ENCODE results near the gene SPTBN1.
"Not testable (repeated sequence)": the region's sequence is repeated elsewhere in the genome, so short reads cannot be mapped to it uniquely, and the experiment has no call there.

Gene SPTBN1

DNA sequence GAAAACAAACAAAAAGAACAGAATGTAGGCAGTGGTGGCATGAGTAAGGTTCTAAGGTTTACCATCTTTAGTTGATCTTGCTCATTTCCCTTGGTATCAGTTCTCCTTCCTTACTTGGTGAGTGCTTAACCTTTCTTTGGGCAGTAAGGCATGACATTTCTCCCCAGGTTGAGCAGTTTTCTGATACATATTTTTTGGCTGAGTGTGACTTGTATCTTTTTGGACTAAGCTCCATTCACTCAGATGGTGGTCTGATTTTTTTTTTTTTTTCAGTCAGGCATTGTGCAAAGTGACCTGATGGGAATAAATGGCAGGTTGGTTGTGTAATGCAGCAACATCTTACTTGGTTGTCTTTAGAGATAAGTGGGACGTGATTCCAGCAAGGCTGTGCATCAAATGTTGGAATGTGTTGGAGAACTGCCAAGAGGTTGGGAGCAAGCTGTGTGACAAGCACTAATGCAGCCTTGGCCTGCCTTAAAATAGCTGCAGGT is 15.1 kb downstream of the SPTBN1 start:
- no peak for DNase-seq

GRCh38 chr2:54473851-54474250 is 17.7 kb downstream of the SPTBN1 start:
- no peak for DNase-seq

DNA sequence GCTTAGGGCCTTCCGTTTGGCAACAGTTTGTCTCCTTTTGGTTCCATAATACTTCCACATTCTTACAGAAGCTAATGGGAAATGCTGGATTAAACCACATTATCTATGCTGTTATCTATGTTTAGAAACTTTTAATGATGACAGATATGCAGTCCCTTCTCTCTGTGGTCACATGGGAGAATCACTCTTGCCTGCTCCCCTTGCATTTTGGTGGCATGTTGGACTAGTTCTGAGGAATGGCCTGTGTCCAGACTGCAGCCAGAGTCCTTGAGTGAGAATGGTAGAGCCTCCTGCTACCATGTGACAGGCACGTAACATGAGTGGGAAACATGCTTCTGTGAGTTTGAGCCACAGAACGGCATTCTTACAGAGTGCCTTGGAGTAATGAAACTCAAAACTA is 19.2 kb downstream of the SPTBN1 start:
- DNase-seq: no peak

DNA sequence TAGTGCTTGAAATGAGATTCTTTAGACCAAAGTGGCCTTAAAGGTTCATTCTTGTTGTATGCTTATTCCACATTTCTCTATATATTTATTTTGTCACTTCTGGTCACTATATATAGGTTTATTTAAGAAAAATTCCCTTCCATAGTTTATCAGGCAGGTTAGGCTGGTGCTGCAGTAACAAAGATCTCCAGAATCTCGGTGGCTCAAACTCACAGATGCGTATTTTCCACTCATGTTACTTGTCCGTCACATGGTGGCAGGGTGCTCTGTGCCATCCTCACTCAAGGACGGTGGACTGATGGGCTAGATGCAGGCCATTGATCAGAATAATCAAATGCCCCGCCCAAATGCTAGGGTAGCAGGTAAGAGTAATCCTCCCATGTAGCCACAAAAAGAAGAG is 19.8 kb downstream of the SPTBN1 start:
- no peak for DNase-seq

DNA sequence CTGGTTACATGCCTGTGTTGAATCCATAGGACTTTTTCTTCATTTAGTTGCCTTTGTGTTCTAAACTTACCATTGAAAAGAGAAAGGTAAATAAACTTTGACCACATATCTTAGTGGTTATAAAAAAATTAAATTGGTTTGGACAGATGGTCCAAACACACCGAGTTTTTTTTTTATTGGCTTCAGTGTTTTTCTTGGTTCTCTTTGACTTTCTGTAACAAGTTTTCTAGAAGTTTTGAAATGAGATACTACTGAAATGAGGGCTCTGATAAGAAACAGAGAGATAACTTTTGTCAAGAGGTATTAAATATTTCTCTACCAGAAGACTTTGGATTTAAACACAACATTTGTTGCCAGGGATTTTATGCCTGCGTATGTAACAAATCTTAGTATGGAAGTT is 20.7 kb downstream of the SPTBN1 start:
- DNase-seq: no peak

DNA sequence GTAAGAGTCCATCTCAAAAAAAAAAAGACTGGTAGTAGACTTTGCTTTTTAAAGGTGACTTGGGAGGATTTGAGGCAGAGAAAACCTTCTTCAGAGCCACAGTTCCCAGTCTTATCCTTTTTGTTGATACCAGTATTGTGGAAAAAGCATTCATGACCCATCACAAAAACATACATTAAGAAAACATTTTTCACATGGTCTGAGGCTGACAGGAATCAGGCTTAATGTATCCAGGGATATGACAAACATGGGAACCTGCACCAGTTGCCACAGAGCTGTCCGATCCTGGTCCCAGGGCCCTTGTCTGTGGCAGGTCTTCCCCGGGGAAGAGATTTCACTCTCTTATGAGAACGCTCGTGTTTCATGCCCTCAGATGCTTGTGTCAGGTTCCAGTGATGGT is 21.8 kb downstream of the SPTBN1 start:
- no peak for DNase-seq

DNA sequence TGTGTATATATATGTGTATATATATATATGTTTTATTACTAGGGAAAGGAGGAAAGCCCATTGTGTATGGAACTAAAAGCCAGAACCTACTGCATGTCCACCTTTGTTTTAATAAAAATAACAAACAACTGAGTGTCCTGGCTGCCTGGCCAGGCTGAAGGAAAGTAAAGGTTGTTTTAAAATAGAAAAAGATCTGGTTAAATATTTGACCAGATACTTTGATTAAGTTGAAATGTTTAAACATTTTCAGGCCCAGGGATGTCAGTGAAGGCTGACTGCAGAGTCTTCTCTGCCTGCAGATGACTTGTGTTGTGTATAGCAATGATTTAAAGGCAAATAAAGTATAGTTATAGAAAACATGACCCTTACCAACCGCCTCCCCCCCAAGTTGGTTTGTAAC is 22.8 kb downstream of the SPTBN1 start:
- no peak for DNase-seq

- DNase-seq: no peak
Observed at GRCh38 chr2:54479424-54479823, 23.3 kb downstream of the SPTBN1 start.

DNA sequence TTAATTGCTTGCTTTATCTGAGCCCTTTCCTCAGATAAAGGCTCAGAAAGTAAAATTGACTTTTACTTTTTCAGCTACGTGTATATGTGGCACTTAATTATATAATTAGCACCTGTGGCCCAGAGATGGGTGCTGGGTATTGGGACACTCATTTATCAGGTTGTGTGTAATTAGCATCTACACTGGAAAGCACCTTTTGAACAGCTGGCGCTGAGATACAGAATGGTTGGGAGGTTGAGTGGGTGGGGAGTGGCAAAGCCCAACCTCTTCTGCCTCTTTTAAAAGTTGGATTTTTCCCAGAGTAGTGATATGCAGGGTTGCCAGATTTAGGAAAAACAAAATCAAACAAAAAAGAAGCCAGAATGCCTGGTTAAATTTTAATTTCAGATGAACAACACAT is 23.9 kb downstream of the SPTBN1 start:
- DNase-seq: no peak

DNA sequence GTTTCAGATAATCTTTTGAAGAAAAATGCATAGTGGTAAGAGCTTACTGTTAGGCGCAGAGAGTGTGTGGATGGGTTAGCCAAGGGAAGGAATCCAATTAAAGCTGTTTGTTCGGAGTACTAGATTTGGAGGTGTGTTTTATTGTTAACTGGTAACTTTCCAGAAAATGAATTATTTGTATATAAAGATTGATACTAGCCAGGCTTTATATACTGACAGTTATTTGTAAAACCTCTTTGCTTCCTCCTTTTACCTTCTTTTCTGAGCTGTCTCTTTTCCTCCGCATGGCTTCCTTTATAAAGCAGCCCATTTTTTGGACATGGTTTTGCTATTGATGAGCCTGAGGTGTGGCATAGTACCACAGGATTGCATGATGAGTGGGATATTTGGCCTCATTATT is 25.6 kb downstream of the SPTBN1 start:
- no peak for DNase-seq

GRCh38 chr2:54482715-54483114 is 26.6 kb downstream of the SPTBN1 start:
- no peak for DNase-seq

DNA sequence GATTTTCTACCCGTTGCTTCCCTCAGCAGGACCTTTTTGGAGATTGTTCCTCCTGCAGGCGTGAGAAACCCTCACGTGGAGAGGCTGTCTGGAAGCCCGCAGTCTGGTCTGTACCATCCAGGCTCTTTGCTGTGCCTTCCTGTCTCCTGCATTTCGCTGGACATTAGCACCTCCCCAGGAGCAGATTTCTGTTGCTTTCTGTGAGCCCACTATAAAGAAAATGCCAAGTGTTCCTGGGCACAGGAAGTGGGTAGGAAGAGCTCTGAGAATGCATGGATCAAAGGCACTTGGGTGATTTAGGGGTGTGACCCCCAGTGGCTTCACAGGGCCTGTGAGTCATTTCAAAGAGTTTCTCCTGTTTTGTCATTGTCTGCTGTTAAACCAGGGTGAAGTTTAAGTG is 27.3 kb downstream of the SPTBN1 start:
- DNase-seq: no peak

GRCh38 chr2:54485756-54486155 is 29.6 kb downstream of the SPTBN1 start:
- not testable (repeated sequence) for DNase-seq

GRCh38 chr2:54486766-54487165 is 30.6 kb downstream of the SPTBN1 start:
- DNase-seq: no peak

DNA sequence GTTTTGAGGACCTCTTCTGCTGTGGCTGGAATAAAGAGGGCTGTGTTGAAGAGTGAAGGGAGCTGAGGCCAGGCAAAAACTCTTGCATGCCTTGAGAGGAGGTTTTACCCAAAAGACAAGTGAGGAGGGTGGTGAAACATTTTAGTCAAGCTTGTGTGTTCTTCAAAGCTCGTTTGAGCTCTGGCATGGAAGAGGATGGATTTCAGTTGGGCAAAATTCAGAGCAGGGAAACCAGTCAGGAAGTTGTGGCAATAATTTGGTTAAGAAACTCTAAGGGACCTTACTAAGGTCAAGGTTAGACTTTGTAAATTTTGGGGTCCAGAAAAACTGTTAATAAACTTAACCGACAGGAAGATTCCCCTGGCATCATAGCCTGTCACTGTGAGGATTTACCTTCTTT is 34.7 kb downstream of the SPTBN1 start:
- no peak for DNase-seq

DNA sequence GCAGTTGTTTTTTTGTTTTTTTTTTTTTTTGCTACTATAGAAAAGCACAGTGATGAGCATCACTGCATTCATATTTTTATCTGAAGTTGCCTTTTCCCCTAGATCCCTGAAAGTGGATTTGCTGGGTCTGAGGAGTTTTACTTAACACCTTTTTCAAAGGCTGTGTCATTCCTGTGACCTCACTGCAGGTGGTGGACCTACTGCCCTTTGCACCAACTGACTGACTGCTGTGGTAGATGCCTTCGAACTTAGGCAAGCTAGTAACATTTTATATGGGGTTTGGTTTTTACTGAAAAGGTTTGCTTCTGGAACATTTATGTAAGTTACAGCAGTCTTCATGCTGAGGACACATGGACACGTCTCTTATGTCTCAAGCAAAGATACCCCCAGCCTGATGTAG is 36.2 kb downstream of the SPTBN1 start:
- no peak for DNase-seq

GRCh38 chr2:54494087-54494486 is 38.0 kb downstream of the SPTBN1 start:
- no peak for DNase-seq

- no peak for DNase-seq
Observed at GRCh38 chr2:54496920-54497319, 40.8 kb downstream of the SPTBN1 start.

DNA sequence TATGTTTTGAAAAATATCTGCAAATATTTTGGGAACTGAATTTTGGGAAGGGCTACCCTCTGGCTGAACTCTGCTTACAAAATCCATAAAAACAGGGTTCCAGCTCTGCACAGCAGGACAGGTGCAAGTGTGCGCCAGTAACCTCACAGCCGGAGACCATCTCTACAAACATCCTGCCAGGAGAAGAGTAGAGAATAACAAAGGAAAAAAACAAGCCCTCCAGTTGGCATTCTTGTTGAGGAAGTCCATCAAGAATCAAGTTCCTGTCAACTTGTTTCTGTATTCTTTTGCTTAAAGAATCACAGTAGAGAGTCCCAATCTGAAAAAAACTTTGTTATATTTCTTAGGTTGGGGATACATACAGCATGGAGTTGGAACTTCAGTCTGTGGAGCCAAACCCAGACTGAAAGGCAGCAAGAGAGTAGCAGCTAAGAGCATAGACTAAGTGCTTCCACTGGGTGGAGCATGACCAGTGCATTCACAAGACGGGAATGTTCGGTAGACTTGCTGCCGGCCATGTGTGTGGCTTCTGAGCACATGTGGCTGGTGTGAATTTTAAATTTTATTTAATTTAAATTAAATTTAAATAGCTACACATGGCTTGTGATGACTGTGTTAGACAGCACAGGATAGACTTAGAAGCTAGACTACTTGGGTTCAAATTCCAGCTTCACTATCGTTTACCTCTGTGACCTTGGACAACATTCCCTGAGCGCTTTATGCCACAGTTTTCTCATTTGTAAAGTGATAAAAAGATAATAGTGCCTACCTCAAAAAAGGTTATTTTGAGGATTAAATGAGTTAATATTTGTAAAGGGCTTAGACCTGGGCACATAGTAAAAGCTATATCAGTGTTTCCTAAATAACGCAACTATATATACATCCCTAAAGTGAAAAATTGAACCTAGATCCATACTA is 41.9 kb downstream of the SPTBN1 start:
- DNase-seq: no peak

GRCh38 chr2:54499661-54500060 is 43.5 kb downstream of the SPTBN1 start:
- DNase-seq: no peak

DNA sequence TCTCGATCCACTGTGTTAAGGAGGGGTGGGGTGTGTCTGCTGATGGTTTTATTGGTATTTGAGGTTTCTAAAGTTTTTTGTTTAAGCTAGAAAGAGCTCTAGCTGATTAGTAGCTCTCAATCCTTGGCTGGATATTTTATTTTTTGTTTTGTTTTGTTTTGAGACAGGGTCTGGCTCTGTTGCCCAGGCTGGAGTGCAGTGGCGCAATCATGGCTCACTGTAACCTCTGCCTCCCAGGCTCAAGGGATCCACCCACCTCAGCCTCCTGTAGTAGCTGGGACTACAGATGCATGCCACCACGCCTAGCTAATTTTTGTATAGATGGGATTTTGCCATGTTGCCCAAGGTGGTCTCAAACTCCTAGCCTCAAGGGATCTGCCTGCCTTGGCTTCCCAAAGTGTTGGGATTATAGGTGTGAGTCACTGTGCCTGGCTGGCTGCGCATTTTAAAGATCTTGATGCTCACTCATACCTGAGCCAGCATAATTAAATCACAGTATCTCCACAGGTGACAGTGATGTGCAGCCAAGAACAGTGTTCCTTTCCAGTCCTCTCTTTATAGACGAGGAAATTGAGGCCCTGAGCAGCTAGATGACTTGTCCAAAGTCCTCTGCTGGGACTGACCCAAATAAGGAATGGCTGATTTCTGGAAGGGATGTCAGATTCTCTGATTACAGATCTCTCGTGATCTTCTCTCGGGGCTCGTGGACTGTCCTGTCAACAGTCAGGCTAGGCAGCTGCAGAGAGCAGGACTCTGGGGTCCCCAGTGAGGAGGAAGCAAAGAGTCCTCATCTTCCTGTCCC is 44.5 kb downstream of the SPTBN1 start:
- DNase-seq: no peak

- no peak for DNase-seq
Observed at GRCh38 chr2:54502731-54503130, 46.6 kb downstream of the SPTBN1 start.

DNA sequence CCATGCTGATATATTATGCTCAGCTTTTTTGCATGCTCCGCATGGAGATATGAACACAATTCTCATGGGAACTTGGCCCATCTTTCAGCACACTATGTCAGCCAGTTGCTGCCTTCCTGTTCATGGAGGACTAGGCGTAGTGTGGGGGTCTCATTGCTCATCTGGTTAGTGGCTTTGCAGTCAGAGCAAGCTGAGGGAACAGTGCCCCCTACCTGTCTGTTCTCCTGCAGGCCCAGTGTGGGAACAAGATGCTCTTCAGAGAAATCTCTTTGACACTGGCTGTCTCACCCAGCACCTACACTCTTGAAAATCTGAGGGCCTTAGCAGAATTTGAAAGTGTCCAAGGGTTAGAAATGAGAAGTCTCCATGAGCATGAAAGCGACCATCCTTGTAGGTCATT is 47.1 kb downstream of the SPTBN1 start:
- DNase-seq: no peak

DNA sequence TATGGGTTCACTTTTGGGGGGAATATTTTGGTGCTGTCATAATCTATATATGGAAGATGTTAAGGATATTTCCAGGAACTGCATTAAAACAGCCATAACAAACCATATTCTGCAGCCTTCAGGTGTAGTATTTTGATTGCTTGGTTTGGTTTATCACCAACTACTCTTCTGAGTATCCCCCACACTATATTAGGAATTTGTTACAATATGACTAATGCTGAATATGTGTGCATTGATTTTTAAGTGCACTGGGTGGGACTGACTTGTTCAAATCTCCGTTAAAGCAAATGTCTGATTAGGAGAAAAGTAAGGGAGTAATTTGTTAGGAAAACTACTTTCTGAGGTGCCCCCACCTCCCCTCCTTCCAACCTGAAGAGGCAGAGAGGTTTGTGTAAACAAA is 47.7 kb downstream of the SPTBN1 start:
- DNase-seq: no peak

All from activated T-cell treated with anti-CD3 and anti-CD28 coated beads, Interleukin-2, amount 50 U/mL, for 1 hour (primary cell).